Activated effector memory CD4-positive, alpha-beta T cell treated with anti-CD3 and anti-CD28 coated beads, Interleukin-2, amount 50 U/mL, for 16 hours (primary cell): ENCODE results near the gene DGKH.

Experiments
- DNase-seq: peaks from one replicate; pipeline ENCODE4 v3.0.0-alpha.2; 2020

DGKH gene

GRCh38 chr13:42048342-42048683 is at the start of gene DGKH:
Gene DGKH, plus strand, starts transcription at chr13:42048648. Its CDS starts 126 bp downstream, at chr13:42048774.
- no peak for DNase-seq

- no peak for DNase-seq
These were observed 47.6 kb upstream of the DGKH start for GRCh38 chr13:42000846-42001245.

- DNase-seq: no peak
These were observed 46.9 kb upstream of the DGKH start for GRCh38 chr13:42001580-42001979.

GRCh38 chr13:42002066-42002465 is 46.4 kb upstream of the DGKH start:
- no peak for DNase-seq

- no peak for DNase-seq
These were observed 40.6 kb upstream of the DGKH start for GRCh38 chr13:42007844-42008243.

GRCh38 chr13:42009057-42009456 is 39.4 kb upstream of the DGKH start:
- no peak for DNase-seq

GRCh38 chr13:42011601-42012350 is 36.7 kb upstream of the DGKH start:
- no peak for DNase-seq

GRCh38 chr13:42014119-42014518 is 34.3 kb upstream of the DGKH start:
- DNase-seq: no peak

GRCh38 chr13:42017264-42017663 is 31.2 kb upstream of the DGKH start:
- no peak for DNase-seq

GRCh38 chr13:42021851-42022250 is 26.6 kb upstream of the DGKH start:
- no peak for DNase-seq

GRCh38 chr13:42022336-42022735 is 26.1 kb upstream of the DGKH start:
- no peak for DNase-seq

- no peak for DNase-seq
These were observed 25.5 kb upstream of the DGKH start for GRCh38 chr13:42022796-42023493.

GRCh38 chr13:42027286-42027685 is 21.2 kb upstream of the DGKH start:
- no peak for DNase-seq

- no peak for DNase-seq
These were observed 20.2 kb upstream of the DGKH start for GRCh38 chr13:42028113-42028799.

GRCh38 chr13:42035905-42036521 is 12.4 kb upstream of the DGKH start:
- no peak for DNase-seq

- DNase-seq: no peak
These were observed 11.7 kb upstream of the DGKH start for GRCh38 chr13:42036711-42037110.

GRCh38 chr13:42038661-42039456 is 9.6 kb upstream of the DGKH start:
- DNase-seq: no peak

GRCh38 chr13:42039457-42039945 is 8.9 kb upstream of the DGKH start:
- DNase-seq: no peak

GRCh38 chr13:42039946-42040729 is 8.3 kb upstream of the DGKH start:
- peak; percentile 95 for DNase-seq

GRCh38 chr13:42040730-42041010 is 7.8 kb upstream of the DGKH start:
- DNase-seq: no peak

- peak; percentile 77 for DNase-seq
These were observed 7.3 kb upstream of the DGKH start for GRCh38 chr13:42041011-42041683.
